Adipose tissue (tissue), 3 donors: ENCODE measurements around the gene NCF4. TPM values are rescaled to one million over a fixed set of nuclear protein-coding genes. Genes with fewer than 3 reads are reported as not detected.
A peak's percentile ranks its signal among the peaks of the same experiment; 100 is the strongest.

Source experiments
- H3K27ac ChIP-seq: one replicate; pipeline ENCODE4 v1.5.1; 2013; ENCODE audit warnings: low read depth, low read length
- WGBS, 3 donors: extraction: QIAGEN DNeasy Blood & Tissue Kit; methylation state at CpG; one replicate each; pipeline ENCODE4 v1.1.7; 2013; 5-methylcytosine and 5-hydroxymethylcytosine counted together
- polyA plus RNA-seq, 3 donors: library from polyadenylated mRNA; stranded (reverse); fragments of 200-250 nt; gene quantifications; one replicate each; pipeline ENCODE4 v1.2.3, GENCODE V29; 2013
- donor health status: healthy with polysubstance abuse.
- donor health status: Bipolar disorder and iron deficiency.
- donor health status: healthy.

The NCF4 gene
- polyA plus RNA-seq, 3 donors = 1.9 to 43.9 (median 27.8) TPM

GRCh38 chr22:36860438-36860820 lies 377 bp upstream of the NCF4 start:
- no peak overlapping the region for H3K27ac ChIP-seq
- 82 to 92% (median 87%) methylated on average over 2 of the region's 2 CpGs for WGBS, 3 donors

DNA sequence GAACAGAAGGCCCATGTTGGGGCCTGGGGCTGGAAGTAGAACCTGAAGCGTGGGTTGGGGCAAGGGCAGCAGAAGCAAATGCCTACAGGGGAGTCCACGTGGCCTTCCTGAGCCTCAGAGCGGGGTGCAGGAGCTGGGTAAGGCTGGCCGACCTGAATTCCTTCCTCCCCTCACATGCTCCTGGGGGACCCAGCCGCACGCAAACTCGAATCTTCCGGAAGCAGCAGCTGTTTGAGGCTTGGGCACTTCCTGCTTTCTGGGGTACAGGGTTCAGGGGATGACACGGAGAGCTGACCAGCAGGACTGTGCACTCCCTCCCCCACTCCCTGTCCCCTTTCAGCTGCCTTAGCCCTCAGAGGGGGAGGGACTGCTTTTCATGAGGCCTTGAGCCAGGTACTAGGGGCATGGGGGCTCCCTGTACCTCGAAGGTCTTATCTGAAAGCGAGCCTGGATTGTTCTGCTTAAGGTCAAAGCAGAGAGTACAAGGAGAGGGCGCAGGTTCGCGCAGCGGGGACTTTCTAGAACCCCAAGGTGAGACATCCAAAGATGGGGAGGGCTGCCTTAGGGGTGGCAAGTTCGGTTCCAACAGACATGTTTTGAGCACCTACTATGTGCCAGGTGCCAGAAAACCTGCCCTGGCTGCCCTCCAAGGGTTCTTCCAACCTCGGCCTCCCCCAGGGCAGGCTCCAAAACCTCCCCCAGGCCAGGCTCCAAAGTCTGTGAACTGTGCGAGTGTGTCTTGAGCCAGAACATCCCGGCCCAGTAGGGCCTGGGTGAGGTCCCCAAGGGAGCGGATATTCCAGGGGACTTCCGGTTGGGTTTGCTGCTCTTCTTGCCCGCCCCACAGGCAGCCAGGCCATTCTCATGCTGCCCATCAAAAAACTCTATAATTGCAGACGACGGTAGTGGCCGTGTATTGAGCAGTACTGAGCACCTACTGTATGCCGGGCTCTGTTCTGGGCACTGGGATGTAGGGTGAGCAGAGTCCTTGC lies 1.7 kb downstream of the NCF4 start:
- no peak overlapping the region for H3K27ac ChIP-seq
- whole genome bisulfite sequencing, 3 donors = 63 to 84% (median 65%) methylated on average over 26 of the region's 26 CpGs

DNA sequence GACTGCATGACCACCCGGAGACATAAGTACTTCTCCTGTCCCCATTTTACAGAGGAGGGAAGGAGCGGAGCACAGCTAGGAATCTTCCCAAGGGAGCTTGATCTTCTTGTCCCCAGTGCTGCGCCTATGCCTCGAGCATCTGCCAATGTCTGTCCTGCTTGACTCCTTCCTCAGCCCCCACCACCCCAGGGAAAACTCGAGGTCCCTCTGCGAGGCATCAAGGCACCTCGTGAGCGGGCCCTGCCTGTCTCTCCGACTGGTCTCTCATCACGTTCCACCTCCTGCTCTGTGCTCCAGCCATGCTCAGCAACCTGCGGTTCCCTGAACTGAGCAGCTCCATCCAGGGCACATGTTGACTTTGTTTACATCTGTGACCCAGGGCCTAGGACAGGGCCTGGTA lies 2.5 kb downstream of the NCF4 start:
- WGBS, 3 donors = 64 to 78% (median 73%) methylated on average over 11 of the region's 11 CpGs
- H3K27ac ChIP-seq = no peak overlapping the region

- WGBS, 3 donors = 76 to 84% (median 81%) methylated on average over 6 of the region's 6 CpGs
- no peak overlapping the region for H3K27ac ChIP-seq
Measured at GRCh38 chr22:36863979-36864378, 3.2 kb downstream of the NCF4 start.

DNA sequence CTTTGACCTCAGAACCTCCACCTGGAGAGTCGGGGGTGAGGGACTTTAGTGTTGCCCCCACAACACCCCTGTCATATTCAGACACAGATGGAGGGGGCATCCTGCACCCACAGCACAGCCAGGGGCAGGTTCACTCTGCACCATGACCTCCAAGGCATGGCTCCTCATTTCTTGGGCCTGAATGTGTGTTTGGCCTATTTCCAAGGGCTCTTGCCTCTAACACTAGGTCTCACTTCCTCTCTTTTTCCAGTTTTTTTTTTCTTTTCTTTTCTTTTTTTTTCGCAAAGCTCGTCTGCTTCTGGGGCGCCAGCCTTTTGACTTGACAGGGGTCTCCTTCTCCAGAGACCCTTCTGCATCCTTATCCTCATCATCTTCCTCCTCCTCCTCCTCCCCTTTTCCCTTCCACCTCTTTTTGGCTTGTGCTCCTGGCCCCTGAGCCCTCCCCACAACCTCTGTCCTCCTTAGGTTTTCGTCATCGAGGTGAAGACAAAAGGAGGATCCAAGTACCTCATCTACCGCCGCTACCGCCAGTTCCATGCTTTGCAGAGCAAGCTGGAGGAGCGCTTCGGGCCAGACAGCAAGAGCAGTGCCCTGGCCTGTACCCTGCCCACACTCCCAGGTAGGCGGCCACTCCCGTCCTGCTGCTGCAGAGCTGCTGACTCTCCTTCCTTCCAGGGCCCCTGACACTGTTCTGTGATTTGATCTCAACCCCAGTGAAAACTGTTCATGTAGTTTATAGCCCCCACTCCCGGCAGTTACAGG lies 3.8 kb downstream of the NCF4 start:
- WGBS, 3 donors = 65 to 76% (median 70%) methylated on average over 14 of the region's 14 CpGs

DNA sequence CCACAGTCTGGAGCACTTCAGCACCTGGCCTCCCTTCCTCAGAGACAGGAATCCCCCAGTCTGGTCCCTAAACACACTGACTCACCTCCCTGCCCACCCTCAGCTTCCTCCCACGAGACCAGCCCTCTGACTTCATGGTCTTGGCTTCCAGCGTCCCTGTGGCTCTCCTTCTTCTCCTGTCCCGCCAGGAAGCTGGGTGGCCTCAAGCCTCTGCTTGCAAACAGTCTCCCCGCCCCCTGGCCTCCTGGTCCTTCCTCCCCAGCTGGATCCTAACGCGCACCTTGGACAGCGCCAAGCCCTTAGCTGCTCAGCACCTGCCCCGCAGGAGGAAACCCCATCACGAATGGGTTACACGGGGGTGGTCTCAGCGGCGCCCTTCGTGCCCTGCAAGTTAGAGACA lies 4.5 kb downstream of the NCF4 start:
- H3K27ac ChIP-seq = no peak overlapping the region
- 13 to 37% (median 34%) methylated on average over 13 of the region's 13 CpGs for WGBS, 3 donors

More for the DNA sequence above, 3.8 kb downstream of the NCF4 start:
- no peak overlapping the region for H3K27ac ChIP-seq

GRCh38 chr22:36867695-36868094 lies 6.9 kb downstream of the NCF4 start:
- 65 to 81% (median 79%) methylated on average over 5 of the region's 5 CpGs for WGBS, 3 donors
- H3K27ac ChIP-seq = no peak overlapping the region

DNA sequence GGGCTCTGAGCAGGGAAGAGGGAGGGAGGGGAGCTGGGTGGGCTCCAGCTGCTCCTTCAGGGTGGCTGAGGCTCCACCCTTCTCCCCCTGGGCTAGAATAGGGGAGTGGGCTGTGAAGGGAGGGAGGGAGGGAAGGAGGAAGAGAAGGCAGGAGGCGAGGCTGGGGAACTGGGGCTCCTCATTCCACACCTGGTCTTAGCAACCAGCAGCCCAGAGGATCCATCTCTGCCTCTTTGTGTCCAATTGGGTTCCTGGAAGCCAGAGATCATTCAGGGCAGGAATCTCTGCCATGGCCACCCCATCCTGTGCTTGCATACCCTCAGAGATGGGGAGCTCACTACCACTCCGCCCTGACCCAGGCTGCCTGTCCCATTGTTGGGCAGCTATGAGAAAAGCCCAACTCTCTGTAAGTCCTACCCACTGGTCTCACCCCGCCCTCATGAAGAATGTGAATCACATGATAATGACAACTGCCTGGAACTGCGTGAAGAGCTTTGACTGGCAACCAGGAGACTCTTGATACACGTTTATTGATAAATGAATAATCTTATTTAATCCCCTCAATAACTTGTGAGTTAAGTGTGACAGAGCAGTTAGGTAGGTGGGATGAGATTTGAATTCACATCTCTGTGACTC lies 7.9 kb downstream of the NCF4 start:
- 60 to 87% (median 82%) methylated on average over 4 to 5 of the region's 5 CpGs for WGBS, 3 donors
- no peak overlapping the region for H3K27ac ChIP-seq

- no peak overlapping the region for H3K27ac ChIP-seq
- WGBS, 3 donors = 76 to 89% (median 86%) methylated on average over 14 of the region's 14 CpGs
Measured at GRCh38 chr22:36870250-36870649, 9.4 kb downstream of the NCF4 start.

GRCh38 chr22:36871669-36872081 lies 10.9 kb downstream of the NCF4 start:
- 54 to 79% (median 64%) methylated on average over 11 of the region's 11 CpGs for WGBS, 3 donors
- no peak overlapping the region for H3K27ac ChIP-seq

GRCh38 chr22:36872084-36872483 lies 11.3 kb downstream of the NCF4 start:
- H3K27ac ChIP-seq = no peak overlapping the region
- WGBS, 3 donors = 82 to 94% (median 88%) methylated on average over 3 of the region's 3 CpGs

- no peak overlapping the region for H3K27ac ChIP-seq
Measured at GRCh38 chr22:36872866-36873498, 12.2 kb downstream of the NCF4 start.

GRCh38 chr22:36873614-36874308 lies 13.0 kb downstream of the NCF4 start:
- WGBS, 3 donors = 22 to 37% (median 26%) methylated on average over 6 of the region's 6 CpGs

More at GRCh38 chr22:36872866-36873498, 12.2 kb downstream of the NCF4 start:
- WGBS, 3 donors = 92 to 95% (median 94%) methylated on average over 2 of the region's 2 CpGs

GRCh38 chr22:36874309-36874696 lies 13.5 kb downstream of the NCF4 start:
- WGBS, 3 donors = 43 to 70% (median 52%) methylated on average over 2 of the region's 2 CpGs
- H3K27ac ChIP-seq = peak overlapping the region; percentile 55

More at GRCh38 chr22:36873614-36874308, 13.0 kb downstream of the NCF4 start:
- H3K27ac ChIP-seq = peak overlapping the region; percentile 55

DNA sequence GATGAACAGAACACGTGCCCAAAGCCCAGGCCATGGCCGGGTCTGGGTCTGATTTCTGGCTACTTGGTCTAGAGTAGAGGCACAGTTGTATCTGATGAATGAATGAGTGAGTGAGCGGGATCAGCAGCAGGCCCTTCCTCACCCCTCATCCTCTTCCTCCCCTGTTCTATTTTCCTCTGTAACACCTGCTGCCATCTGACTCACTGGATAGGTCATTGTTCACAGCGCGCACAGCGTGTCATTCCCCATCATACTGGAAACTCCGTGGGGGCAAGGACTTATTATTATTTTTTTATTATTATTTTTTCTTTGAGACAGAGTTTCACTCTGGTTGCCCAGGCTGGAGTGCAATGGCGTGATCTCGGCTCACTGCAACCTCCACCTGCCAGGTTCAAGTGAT lies 13.9 kb downstream of the NCF4 start:
- peak overlapping the region; percentile 55 for H3K27ac ChIP-seq
- 78 to 88% (median 83%) methylated on average over 8 to 9 of the region's 9 CpGs for WGBS, 3 donors

GRCh38 chr22:36875741-36876140 lies 14.9 kb downstream of the NCF4 start:
- WGBS, 3 donors = 64 to 90% (median 74%) methylated on average over 6 of the region's 6 CpGs
- H3K27ac ChIP-seq = no peak overlapping the region

DNA sequence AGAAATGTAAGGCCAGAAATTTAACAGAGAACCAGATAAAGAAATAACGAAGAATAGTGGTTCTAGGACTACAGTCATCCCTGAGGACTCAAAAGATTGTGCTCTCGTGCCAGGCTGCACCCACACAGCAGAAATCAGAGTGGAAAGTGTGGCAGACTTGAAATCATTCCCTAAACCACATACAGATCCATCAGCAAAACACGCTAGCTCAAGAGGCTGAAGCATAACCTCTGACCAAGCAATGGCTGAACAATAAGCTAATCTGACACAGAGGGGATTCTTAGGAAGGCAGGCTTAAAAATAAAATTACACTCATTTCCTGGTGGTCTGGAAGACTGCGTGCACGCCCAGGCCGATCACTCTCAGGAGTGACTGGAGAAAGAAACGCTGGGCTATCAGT lies 19.0 kb downstream of the NCF4 start:
- WGBS, 3 donors = 59 to 78% (median 74%) methylated on average over 7 of the region's 7 CpGs
- no peak overlapping the region for H3K27ac ChIP-seq
